A673 (cell line): ENCODE measurements around the gene SERF1A. TPM values are rescaled to one million over a fixed set of nuclear protein-coding genes. Genes with fewer than 3 reads are reported as not detected.
"Not testable (repeated sequence)": the region's sequence is repeated elsewhere in the genome, so short reads cannot be mapped to it uniquely, and the experiment has no call there.

Experiments used
- Bru-seq: library from RNA; stranded (reverse); fragments of 400-500 nt; gene quantifications from one replicate; lab custom pipeline; 2021; lab: Mats Ljungman, UMichigan
- BruChase-seq, 2 experiments: library from RNA; stranded (reverse); fragments of 400-500 nt; gene quantifications; one replicate each; lab custom pipeline; 2021; lab: Mats Ljungman, UMichigan
- BruUV-seq: library from RNA; stranded (reverse); fragments of 400-500 nt; replicated peaks from 2 replicates; lab custom pipeline; 2021; lab: Mats Ljungman, UMichigan
- CTCF ChIA-PET: fragments of 300-600 bp; sonication (Branson Sonifier 250); formaldehyde crosslinking; loops from one replicate; lab custom pipeline; 2022; ENCODE audit warnings: antibody characterized with exemption; lab: Charles Lee
- POLR2A ChIA-PET: fragments of 300-600 bp; sonication (Branson Sonifier 250); formaldehyde crosslinking; loops from one replicate; lab custom pipeline; 2022; ENCODE audit warnings: antibody characterized with exemption; ENCODE audit not compliant: low non-redundant PET; lab: Charles Lee
- DNase-seq: peaks from one replicate; pipeline ENCODE4 v3.0.0-alpha.2; 2015; ENCODE audit warnings: low spot score
- H3K27ac ChIP-seq: fragments of 200-600 bp; sonication (generic); 2 replicates; pipeline ENCODE4 v1.5.1; 2016; ENCODE audit warnings: mixed run types, low read depth, mild to moderate bottlenecking, mixed read lengths, antibody characterized with exemption, low read length; ENCODE audit not compliant: poor library complexity, severe bottlenecking
- H3K27me3 ChIP-seq: fragments of 200-600 bp; sonication (generic); replicated peaks from 2 replicates; pipeline ENCODE4 v1.6.1; 2017; ENCODE audit warnings: mixed run types, low read depth, mild to moderate bottlenecking, mixed read lengths, antibody characterized with exemption, low read length; ENCODE audit not compliant: insufficient read depth, poor library complexity
- H3K36me3 ChIP-seq: fragments of 200-600 bp; sonication (generic); 2 replicates; pipeline ENCODE4 v1.6.1; 2016; ENCODE audit warnings: mixed run types, mild to moderate bottlenecking, mixed read lengths, antibody characterized with exemption, low read length; ENCODE audit not compliant: insufficient read depth, poor library complexity, severe bottlenecking
- H3K4me1 ChIP-seq: fragments of 200-600 bp; sonication (generic); 2 replicates; pipeline ENCODE4 v1.6.1; 2017; ENCODE audit warnings: mixed run types, mild to moderate bottlenecking, mixed read lengths, antibody characterized with exemption, low read length; ENCODE audit not compliant: insufficient read depth, poor library complexity, severe bottlenecking
- H3K4me3 ChIP-seq: fragments of 200-600 bp; sonication (generic); 2 replicates; pipeline ENCODE4 v1.5.1; 2016; ENCODE audit warnings: low read depth, mixed run types, mild to moderate bottlenecking, mixed read lengths, low read length; ENCODE audit not compliant: poor library complexity, severe bottlenecking
- H3K9me3 ChIP-seq: fragments of 200-600 bp; sonication (generic); 2 replicates; pipeline ENCODE4 v1.6.1; 2016; ENCODE audit warnings: mixed run types, low read depth, mild to moderate bottlenecking, mixed read lengths, antibody characterized with exemption, low read length; ENCODE audit not compliant: poor library complexity, severe bottlenecking
- intact Hi-C: fragments of 100-400 bp; cut with micrococcal nuclease; formaldehyde crosslinking; loops from one replicate; pipeline ENCODE4 v1.10.0; 2022; ENCODE audit not compliant: unreplicated experiment
- long read RNA-seq: library from polyadenylated mRNA; stranded (forward); transcript quantifications from one replicate; pipeline ENCODE4 v2.0.0, GENCODE V29; 2022
- total RNA-seq: library from RNA; stranded (reverse); gene quantifications from 2 replicates; pipeline ENCODE4 v1.2.3, GENCODE V29; 2021

Gene SERF1A
- total RNA-seq (15.1 and 23.3 TPM in 2 replicates), Bru-seq, nascent RNA (percentile 31 among the genes with signal in this experiment), BruChase-seq, experiment 1, labeled RNA remaining after a 2-hour chase (percentile 31 among the genes with signal in this experiment), BruChase-seq, experiment 2, labeled RNA remaining after a 6-hour chase (percentile 33 among the genes with signal in this experiment)
- long read RNA-seq, transcript SERF1A-201 (3 exons, 963 nt), result major isoform, 56 of 79 reads
- long read RNA-seq, transcript SERF1A-205 (3 exons, 663 nt), result minor isoform, 9 of 79 reads
- long read RNA-seq, partial matches to known transcripts, result 2 of 79 reads
- long read RNA-seq, other reads (novel, unspliced or antisense), result 10 of 79 reads

DNA sequence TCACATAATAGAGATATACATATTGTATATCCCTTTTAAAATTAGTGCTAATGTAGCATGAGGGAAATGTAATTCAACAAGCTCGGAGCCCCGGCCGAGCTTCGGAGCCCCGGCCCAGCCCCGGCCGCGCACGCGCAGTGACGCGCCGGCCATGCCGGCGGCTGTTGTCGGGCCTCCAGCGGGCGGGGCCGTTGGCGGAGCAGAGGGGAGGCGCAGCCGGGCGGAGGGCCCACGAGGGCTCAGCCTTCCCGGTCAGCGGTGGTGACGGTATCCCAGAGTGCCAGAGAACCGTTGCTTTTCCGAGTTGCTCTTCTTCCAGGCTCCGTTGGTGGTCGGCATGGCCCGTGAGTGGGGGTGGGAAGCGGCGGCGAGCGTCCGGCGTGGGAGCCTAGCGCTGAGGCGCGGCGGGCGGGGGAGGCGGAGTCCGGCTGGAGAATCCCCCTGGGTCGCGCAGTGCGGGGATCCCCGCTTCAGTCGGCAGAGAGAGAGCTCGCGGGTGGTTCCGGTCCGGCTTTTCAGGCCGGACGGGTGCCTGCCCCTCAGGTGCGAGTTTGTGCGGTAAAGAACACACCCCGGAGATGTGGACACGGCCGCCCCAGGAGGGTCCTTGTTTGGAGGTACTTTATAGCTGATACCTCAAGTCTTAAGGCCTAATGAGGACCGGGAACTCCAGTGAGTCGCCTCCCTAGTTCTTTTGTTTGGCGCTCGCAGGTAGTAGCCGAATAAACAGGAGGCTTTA, at the start of gene SERF1A:
SERF1A (plus strand) TSS at position 137 of the 739 bp plus-strand sequence; CDS start at position 338, 201 bp downstream.
- POLR2A ChIA-PET, H3K27me3 ChIP-seq, CTCF ChIA-PET, DNase-seq, H3K4me1 ChIP-seq, intact Hi-C loops, H3K4me3 ChIP-seq, H3K27ac ChIP-seq, H3K36me3 ChIP-seq, H3K9me3 ChIP-seq: not testable (repeated sequence)
- TSS peak; percentile 62 for BruUV-seq

GRCh38 chr5:70866778-70867177, 33.7 kb upstream of the SERF1A start:
- H3K9me3 ChIP-seq, H3K36me3 ChIP-seq, H3K4me1 ChIP-seq, H3K27ac ChIP-seq, H3K4me3 ChIP-seq, DNase-seq, intact Hi-C loops, POLR2A ChIA-PET, H3K27me3 ChIP-seq, CTCF ChIA-PET, BruUV-seq: not testable (repeated sequence)

GRCh38 chr5:70870626-70871025, 29.8 kb upstream of the SERF1A start:
- CTCF ChIA-PET, H3K36me3 ChIP-seq, H3K27me3 ChIP-seq, H3K9me3 ChIP-seq, H3K27ac ChIP-seq, BruUV-seq, DNase-seq, H3K4me1 ChIP-seq, POLR2A ChIA-PET, H3K4me3 ChIP-seq, intact Hi-C loops: not testable (repeated sequence)

DNA sequence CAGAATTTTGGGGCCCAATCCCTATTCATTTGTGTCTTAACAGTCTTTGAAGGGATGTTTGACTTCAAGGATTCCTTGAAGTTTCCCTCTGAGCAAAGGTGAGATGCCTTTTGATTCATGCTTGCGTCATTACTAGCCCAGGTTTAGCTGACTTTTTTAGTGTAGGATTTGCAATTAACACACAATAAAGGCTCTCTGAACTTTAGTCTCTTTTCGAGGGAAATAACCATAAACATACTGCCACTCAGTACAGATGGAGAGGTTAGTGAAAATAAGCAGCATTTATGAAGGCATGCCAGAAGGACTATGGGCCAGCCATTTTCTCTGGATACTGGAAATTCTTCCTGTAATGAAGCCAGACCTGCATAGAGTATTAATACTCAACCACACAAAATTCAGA, 4.4 kb upstream of the SERF1A start:
- H3K4me3 ChIP-seq, H3K4me1 ChIP-seq, H3K36me3 ChIP-seq, DNase-seq, intact Hi-C loops, H3K27ac ChIP-seq, BruUV-seq, POLR2A ChIA-PET, H3K9me3 ChIP-seq, H3K27me3 ChIP-seq, CTCF ChIA-PET: not testable (repeated sequence)

DNA sequence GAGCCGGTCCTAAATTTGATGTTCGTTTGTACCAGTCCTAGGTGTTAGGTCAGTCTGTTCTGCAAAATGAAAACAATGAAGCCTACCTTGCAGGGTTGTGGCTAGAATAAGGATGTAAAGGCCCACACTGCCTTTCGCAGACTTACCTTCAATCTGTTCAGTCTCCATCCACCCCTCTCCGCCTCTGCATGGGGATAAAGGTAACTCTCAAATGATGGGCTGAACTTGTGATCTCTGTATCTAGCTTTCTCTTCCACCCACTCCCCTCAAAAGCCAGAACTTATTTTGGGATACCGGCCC, 753 bp downstream of the SERF1A start:
- POLR2A ChIA-PET, DNase-seq, H3K4me3 ChIP-seq, BruUV-seq, H3K9me3 ChIP-seq, H3K4me1 ChIP-seq, CTCF ChIA-PET, intact Hi-C loops, H3K27me3 ChIP-seq, H3K27ac ChIP-seq, H3K36me3 ChIP-seq: not testable (repeated sequence)

GRCh38 chr5:70906624-70907023, 6.2 kb downstream of the SERF1A start:
- H3K36me3 ChIP-seq, POLR2A ChIA-PET, CTCF ChIA-PET, H3K27ac ChIP-seq, H3K4me1 ChIP-seq, intact Hi-C loops, BruUV-seq, H3K4me3 ChIP-seq, DNase-seq, H3K9me3 ChIP-seq, H3K27me3 ChIP-seq: not testable (repeated sequence)

DNA sequence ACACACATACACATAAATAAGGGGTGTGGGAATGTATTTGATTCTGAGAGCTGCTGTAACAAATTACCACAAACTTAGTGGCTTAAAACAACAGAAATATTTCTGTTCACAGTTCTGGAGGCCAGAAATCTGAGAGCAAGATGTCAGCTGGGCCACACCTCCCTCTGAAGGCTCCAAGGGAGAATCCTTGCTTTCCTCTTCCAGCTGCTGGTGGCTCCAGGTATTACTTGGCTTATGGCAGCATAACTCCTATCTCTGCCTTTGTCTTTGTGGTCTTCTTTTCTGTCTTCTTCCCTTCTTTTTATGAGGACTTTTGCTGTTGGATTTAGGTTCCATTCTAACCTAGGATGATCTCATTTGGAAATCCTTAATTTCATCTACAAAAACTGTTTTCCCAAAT, 16.4 kb downstream of the SERF1A start:
- H3K4me1 ChIP-seq, H3K36me3 ChIP-seq, H3K27ac ChIP-seq, DNase-seq, H3K9me3 ChIP-seq, H3K27me3 ChIP-seq, CTCF ChIA-PET, intact Hi-C loops, POLR2A ChIA-PET, H3K4me3 ChIP-seq, BruUV-seq: not testable (repeated sequence)
